Posterior cingulate gyrus (tissue), 11 donors: ENCODE results near the gene CELA2A.
"Not testable (repeated sequence)": the region's sequence is repeated elsewhere in the genome, so short reads cannot be mapped to it uniquely, and the experiment has no call there.

Experiments used
- DNase-seq, 10 donors: peaks; one replicate each; pipeline versions ENCODE4 v3.0.0 to v3.0.0-alpha.2; 2020 to 2021; ENCODE audit warnings: mixed read lengths in 3 of 10
- intact Hi-C: fragments of 100-400 bp; cut with DNase I; formaldehyde crosslinking; loops from one replicate; pipeline ENCODE4 v1.15.1; 2023

Gene CELA2A

DNA sequence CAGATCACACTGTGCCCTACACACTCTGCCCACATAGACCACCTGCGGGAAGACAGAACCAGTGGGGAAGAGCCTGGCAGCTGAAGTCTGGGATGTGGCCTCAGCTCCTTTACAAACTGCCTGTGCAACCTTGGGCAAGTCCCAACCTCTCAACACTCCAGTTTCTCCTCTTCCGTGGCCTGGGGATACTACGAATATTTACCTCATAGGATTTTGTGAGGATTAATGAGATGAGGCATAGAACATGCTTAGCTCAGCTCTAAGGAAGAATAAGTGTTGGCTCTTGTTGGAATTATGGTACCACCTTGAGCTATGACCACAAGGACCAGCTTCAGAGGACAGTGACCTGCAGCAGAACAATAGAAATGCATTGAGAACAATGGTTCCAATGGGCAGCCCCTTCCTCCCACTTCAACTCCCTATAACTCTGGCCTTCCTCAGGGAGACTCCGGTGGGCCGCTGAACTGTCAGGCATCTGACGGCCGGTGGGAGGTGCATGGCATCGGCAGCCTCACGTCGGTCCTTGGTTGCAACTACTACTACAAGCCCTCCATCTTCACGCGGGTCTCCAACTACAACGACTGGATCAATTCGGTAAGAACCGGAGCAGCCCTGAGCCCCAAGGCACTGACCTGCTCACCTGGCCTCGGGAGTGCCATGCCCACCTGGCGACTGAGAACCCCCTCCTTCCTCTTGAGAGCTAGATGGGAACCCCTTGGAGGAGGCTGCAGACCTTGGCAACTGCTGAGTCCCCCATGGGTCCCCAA is 30.5 kb downstream of the CELA2A start:
- peak in 2 of 10 donors; percentile 64 to 73 for DNase-seq
- intact Hi-C loops: not testable (repeated sequence)

DNA sequence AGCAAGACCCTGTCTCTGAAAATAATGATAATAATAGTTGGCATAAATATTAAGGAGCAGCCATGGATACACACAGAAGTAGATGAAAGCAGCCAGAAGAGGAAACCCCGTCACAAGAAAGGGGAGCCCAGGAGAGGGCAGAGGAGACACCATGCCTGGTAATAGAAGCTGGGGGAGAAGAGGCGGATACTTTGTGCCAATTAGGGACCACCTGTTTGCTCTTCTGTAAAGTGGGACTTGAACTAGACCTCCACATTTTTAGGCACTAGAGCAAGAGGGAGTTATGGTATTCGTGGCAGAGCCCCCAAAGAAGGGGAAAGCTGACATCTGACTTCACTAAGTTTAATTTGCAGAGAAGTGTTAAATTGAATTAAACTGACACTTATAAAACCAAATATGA is 31.8 kb downstream of the CELA2A start:
- intact Hi-C loops: no loop called here
- peak in 1 of 10 donors; percentile 7 for DNase-seq

DNA sequence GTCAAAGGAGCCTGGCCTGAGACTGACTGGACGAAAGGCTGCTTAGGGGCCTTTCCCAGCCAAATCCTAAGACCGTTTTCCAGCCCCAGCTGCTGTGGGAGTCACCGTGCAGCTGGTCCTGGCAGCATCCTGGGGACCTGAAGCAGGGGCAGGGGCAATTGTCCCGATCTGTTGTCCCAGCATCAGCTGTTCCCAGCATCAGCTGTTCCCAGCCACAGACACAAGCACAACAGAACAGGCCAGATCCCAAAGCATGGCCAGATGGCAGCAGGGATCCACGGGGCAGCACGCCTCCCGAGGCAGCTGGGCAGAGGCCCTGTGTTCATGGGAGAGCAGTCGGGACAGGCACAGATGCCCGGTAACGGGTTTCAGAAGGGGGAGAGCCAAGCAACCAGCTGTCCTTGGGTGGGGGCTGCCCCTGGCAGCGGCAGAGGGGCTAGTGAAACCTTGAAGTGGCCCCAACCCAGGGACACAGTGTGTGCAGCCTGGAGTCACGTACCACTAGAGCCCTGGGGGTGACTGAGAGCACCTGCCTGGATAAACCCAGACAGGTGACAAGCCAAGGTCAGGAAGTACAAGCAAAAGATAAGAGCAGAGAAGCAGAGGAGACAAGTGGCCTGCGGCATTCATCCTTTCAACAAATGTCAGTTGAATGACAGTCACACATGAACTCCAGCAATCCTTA is 32.7 kb downstream of the CELA2A start:
- DNase-seq: peak in 9 of 10 donors; percentile 11 to 89 (median 49)
- intact Hi-C loops: no loop called here

DNA sequence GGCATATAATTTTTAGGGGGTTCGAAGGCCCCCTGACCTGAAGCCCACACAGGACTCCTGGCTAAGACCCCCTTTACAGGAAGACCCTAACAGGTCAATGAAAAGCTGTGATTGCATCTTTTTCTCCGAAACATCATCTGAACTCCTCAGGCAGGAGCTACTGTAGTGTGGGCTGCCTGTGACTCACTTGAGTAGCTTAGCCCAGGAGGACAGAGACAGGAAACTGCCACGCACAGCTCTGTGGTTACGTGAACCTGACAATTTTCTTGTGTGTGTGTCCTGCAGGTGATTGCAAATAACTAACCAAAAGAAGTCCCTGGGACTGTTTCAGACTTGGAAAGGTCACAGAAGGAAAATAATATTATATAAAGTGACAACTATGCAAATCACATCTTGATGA is 34.5 kb downstream of the CELA2A start:
- DNase-seq: peak in 2 of 10 donors; percentile 37 to 59
- intact Hi-C loops: not testable (repeated sequence)

DNA sequence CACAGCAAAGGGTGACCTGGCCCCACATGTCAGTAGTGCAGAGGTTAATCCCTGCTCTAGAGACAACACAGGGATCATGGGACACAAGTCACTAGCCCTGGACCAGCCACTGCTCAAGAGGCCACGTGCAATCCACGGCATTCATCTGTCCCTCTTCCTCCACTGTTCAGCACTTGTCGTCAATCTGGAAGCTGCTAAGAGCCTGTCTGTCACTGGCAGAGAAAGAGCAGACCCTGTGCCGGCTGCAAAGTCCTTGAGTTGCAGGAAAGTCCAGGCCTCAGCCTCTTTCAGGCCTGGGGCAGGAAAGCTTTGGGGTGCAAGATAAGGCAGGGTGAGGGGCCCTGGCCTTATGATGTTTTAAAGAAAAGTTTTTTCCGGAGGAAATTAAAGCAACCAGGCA is 36.1 kb downstream of the CELA2A start:
- peak in 2 of 10 donors; percentile 51 to 58 for DNase-seq
- intact Hi-C loops: no loop called here

DNA sequence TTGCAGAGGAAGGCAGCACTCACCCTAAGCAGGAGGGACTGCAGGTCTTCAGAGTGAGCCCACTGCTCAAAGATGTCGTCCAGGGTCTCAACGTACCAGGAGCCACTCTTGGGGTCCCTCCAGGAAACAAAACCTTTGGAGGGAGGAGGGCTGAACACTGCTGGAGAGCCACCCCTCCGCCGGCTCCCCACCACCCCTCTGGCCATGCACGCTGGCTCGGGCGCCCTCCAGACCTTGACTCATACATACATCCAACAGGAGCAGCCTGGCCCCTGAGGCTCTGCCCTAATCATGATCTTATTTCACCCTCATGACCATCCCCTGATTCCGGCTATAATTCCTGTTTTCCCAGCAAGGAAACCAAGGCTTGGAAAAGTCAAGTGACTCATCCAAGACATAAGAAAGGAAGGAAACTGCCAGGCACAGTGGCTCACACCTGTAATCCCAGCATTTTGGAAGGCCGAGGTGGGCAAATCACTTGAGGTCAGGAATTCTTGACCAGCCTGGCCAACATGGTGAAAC is 37.4 kb downstream of the CELA2A start:
- intact Hi-C loops: no loop called here
- DNase-seq: peak in 2 of 10 donors; percentile 15 to 51

DNA sequence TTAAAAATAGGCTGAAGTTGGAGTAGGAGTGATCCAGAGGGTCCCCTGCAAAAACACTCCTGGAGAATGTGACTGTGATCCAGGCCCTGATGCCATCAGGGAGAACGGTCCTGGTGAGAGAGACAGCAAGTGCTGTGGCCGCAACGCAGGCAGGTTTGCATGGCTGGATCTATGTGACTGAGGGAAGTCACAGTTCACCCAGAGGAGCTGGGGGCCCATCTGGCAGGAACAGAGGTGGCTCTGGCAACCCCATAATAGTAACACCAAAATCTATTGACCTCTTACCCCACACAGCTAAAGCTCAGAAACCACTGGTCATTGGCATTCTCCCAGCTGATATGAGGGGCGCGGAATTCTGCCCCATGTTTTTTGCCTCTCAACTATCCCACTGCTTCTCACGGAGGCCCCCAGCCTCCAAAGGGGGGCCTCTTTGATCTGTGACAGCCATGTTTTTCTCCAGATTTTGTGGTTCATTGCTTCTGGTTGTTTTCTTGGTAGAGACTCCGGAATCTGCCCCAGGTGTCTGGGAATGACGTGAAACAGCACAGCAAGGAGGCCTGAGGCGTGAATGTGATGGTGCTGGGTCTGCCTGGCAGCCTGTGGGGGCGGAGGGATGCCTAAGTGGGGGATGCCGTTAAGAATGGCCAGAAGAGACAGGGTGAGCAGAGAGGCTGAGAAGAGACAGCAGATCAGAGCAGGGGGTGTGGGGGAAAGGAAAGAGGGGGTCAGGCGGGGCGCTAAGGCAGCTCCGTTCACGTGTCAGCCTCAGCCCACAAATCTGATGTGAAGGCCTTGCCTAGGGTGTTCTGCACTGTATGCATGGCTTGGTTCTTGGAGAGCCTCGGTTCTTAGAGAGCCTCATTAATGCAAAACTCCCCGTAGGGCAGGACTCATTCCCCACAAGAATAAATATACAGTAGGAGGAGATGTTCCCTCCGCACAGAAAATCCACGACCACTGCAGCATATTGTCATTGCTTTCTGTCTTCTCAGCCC is 43.9 kb downstream of the CELA2A start:
- DNase-seq: peak in 3 of 10 donors; percentile 13 to 72 (median 44)
- intact Hi-C loops: no loop called here

DNA sequence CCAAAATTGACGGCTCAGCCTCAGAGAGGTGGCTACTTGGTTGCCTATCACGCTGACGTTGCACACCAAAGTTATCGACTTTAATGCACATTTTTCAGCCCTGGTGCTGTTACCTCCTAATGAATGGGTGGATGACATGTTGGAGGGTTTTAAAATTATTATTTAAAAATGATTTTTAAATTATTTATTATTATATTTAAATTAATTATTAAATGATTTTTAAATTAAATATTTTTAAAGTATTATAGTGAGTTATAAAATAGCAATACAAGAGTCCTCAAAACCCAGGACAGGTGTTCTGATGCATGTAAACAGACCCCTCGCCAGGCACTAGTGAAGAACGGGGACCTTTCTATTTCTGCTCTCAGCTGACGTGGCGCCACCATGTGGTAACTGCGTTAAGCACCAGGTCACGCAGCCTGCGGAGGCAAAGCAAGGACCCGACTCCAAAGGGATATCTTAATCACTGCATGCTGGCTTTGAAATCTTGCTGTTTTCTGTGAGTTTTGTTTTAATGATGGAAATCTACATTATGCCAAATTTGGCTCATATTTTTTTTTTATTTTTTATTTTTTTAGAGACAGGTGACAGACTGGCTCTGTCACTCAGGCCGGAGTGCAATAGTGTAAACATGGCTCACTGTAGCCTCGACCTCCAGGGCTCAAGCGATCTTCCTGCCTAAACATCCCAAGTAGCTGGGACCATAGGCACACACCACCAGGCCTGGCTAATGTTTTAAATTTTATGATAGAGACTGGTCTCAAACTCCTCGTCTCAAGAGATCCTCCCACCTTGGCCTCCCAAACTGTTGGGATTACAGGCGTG is 44.9 kb downstream of the CELA2A start:
- peak in 8 of 10 donors; percentile 34 to 90 (median 53) for DNase-seq
- intact Hi-C loops: no loop called here

DNA sequence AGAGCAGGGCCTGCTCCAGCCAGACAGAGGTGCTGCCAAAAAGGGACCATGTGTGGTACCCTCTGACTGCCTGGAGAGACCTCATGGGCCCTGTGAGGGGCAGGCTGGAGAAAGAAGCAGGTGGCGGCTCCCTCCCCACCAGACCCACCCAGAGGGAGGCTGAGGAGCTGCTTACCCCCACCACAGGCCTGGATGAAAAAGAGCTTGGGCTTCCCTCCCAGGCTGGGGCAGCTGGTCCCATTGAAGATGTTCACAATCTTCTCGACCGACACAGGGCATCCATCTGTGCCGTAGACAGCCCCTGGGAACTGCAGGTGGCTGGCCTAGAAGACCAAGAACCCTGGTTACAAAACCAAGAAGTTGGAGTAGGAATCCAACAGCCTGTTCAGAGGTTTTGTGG is 47.9 kb downstream of the CELA2A start:
- intact Hi-C loops: no loop called here
- DNase-seq: no peak

DNA sequence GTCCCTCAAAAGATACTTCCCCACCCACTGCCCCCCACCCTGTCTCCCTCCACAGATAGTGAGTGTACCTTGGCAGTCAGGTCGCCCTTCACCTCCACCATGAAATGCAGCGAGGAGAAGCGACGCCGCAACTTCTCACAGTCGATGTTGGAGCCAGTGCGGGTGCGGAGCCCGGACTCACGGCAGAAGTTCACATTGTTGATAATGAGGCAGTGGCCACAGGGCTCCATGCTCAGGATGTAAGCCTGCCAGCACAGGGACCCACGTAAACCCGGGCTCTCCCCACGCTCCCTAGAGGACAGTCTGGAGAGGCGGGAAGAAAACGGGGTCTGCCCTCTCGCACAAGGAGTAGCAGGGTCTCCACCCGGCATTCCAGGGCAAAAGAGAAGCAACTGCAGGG is 50.3 kb downstream of the CELA2A start:
- DNase-seq: peak in 1 of 10 donors; percentile 63
- intact Hi-C loops: no loop called here

DNA sequence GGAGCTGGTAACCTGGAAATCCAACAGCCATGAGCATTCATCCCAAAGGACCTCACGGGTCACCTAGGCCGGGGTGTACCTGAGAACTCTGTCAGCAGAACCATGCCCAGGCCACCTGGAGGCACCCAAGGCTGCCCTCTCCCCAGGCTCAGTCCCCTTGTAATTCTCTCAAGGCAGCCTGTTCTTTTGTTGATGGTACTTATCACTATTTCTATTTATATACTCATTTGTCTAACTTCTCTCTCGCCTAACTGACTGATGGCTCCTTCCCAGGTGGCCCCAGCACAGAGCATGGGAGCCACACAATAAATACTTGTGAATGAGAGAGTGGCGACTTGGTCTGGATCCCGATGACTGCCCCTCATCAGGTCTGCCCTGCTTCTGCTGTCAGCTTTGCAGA is 50.7 kb downstream of the CELA2A start:
- DNase-seq: no peak
- intact Hi-C loops: no loop called here

DNA sequence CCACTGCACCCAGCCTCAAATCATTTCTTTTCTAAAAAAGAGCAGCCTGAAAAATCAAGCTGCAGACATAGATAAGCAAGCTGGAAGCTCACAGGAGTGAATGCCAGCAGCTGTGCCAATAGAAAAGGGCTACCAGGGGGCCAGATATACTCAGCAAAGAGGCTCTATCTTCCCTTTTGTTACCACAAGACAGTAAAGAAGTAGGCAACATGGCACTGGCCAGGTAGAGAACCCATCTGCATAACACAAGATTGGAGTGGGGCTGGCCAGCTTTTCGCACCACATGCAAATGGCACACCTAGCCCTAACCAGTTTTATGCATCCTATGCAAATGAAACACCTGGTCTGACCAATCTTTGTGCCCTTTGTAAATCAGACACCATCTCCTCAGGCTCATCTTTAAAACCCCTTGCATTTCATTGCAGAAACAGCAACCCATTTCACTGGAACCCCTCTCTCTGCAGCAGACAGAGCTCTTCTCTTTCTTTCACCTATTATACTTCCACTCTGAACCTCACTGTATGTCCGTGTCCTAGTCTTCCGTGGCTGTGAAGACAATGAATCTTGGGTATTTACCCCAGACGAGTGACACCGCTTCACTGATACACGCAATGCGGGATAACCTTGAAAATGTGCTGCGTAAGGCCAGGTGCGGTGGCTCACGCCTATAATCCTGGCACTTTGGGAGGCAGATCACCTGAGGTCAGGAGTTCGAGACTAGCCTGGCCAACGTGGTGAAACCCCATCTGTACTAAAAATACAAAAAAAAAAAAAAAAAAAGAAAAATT is 52.4 kb downstream of the CELA2A start:
- intact Hi-C loops: no loop called here

DNA sequence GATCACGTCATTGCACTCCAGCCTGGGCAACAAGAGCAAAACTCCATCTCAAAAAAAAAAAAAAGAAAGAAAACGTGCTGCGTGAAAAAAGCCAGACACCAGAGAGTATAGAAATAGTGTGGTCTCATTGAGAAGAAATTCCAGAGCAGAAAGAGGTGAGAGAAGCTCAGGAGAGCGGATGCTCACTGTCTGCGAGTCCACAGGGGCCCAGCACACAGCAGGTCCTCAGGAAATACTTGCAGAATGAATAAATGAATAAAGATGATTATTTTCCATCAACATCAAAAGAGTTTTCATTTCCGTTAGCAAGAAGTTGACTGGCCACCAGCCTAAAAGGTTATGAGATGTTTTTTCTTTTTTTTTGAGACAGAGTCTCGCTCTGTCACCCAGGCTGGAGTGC is 53.1 kb downstream of the CELA2A start:
- intact Hi-C loops: no loop called here
- peak in 1 of 10 donors; percentile 12 for DNase-seq

More for the DNA sequence above, 52.4 kb downstream of the CELA2A start:
- DNase-seq: no peak

DNA sequence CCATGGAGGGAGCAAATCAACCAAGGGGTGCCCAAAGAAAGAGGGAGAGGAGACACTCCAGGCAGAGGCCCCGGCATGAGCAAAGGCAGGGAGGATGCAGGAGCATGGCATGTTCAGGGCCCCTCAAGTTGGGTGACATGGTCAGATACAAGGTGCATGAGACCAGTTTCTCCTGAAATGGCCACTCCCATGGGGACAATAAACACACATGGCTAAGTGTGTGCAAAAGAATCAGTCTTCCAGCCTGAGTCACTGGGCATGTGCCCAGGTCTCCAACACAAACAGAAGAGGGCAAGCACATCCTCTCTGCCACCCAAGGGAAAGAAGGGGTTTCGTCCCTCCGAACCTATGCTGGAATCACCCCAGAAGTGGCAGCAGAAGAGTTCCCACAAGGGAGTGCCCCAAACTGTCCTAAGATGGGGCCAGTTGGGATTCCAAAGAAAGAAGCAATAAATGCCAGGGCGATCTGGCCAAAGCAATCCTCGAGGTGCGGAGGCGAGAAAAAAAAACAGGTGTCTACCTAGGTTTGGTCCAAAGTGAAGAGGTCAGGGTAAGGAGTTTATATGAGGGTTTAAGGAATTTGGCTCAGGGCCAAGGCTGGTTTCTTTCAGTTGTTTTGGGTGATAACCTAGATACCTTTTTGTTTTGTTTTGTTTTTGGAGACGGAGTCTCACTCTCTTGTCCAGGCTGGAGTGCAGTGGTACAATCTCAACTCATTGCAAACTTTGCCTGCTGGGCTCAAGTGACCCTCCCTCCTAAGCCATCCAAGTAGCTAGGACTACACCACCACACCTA is 54.3 kb downstream of the CELA2A start:
- intact Hi-C loops: no loop called here
- DNase-seq: peak in 2 of 10 donors; percentile 8 to 31

DNA sequence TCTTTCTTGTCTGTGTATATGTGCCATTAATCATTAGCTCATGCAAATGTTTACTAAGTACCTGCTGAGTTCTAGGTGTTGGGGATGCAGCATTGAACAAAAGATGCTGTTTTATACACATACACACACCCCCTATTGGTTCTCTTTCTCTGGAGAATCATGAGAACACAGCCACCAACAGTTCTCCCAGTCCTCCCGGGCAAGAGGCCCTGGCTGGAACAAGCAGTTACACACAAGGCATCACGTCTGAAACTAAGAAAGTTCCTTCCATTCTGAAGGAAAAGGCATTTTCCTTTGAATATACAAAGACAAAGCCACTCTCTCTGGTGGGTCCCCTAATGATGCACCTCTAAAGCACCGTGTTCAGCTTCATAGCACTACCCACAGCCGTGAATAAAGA is 56.7 kb downstream of the CELA2A start:
- peak in 1 of 10 donors; percentile 20 for DNase-seq
- intact Hi-C loops: no loop called here

DNA sequence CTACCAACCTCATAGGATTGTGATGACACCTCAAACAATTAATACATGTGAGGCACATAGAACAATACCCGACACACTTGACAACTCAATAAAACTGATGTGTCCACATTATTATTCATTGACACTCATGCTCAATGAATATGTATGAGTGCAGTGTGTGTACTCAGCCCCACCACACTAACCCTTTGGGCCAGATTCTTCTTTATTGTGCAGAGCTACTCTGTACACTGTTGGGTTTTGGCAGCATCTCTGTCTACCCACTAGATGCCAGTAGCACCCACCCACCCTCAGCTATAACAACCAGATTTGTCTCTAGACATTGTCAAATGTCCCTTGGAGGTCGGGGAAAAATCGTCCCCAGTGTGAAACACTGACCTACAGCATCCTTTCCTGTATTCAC is 57.4 kb downstream of the CELA2A start:
- intact Hi-C loops: no loop called here
- peak in 1 of 10 donors; percentile 7 for DNase-seq

DNA sequence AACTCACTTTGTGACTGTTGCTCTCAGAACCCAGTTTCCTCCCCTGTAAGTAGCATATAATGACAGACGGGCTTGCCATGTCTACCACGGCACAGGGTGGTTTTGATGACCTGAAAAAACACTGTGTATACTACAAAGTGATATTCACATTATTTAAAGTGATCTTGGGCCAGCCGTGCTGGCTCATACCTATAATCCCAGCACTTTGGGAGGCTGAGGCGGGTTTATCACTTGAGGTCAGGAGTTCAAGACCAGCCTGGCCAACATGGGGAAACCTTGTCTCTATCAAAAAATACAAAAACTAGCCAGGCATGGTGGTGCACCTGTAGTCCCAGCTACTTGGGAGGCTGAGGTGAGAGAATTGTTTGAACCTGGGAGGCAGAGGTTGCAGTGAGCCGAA is 58.0 kb downstream of the CELA2A start:
- intact Hi-C loops, DNase-seq: not testable (repeated sequence)
